Bronchial epithelial cell (primary cell): Measurements from ENCODE around the gene SH2D1B. TPM values are rescaled to one million over a fixed set of nuclear protein-coding genes. Genes with fewer than 3 reads are reported as not detected.

Source experiments
- DNase-seq: peaks from one replicate; pipeline ENCODE4 v3.0.0-alpha.2; 2010; ENCODE audit warnings: low read depth
- FAIRE-seq: peaks from 2 replicates; lab custom pipeline; 2011; peaks lifted over from hg19 to GRCh38; lab: Jason Lieb, UNC
- H3K27me3 ChIP-seq: 2 replicates; pipeline ENCODE4 v1.5.1; 2011; ENCODE audit warnings: low read length; ENCODE audit not compliant: control insufficient read depth, insufficient read depth
- H3K36me3 ChIP-seq: 2 replicates; pipeline ENCODE4 v1.5.1; 2011; ENCODE audit warnings: low read length; ENCODE audit not compliant: control insufficient read depth, insufficient read depth
- H3K4me3 ChIP-seq: 2 replicates; pipeline ENCODE4 v1.5.1; 2011; ENCODE audit warnings: mild to moderate bottlenecking, low read depth, low read length, control low read depth
- total RNA-seq: library from RNA; depleted of rRNA; stranded (reverse); fragments of >200 nt; gene quantifications from 2 replicates; pipeline ENCODE4 v1.2.1, GENCODE V29; 2014
- TF ChIP-seq, protein P1 (sequence below): IDR thresholded peaks from 2 replicates; pipeline ENCODE4 v1.5.1; 2011; ENCODE audit warnings: mild to moderate bottlenecking, moderate library complexity, low read length, control low read depth, inconsistent platforms; ENCODE audit not compliant: insufficient read depth, severe bottlenecking

The SH2D1B gene
- total RNA-seq, 1 donor from 2014 or later: not detected

DNA sequence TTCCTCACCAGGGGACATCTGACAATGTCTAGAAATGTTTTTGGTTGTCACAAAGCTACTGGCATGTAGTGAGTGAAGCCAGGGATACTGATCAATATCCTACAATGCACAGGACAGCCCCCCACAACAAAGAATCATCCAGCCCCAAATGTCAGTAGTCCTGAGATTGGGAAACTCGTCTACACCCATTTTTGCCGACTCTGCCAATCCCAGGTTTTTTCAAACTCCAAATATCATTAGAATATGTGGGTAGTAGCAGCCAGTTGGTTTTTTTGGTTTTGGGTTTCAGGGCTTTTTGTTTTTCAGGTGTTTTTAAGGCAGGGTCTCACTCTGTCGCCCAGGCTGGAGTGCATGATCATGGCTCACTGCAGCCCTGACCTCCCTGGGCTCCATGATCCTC lies 41.2 kb downstream of the SH2D1B start:
- no peak for FAIRE-seq
- no peak for DNase-seq
- no peaks in the 10 kb centered on the region for H3K27me3 ChIP-seq
- no peaks in the 10 kb centered on the region for H3K36me3 ChIP-seq
- no peak overlapping the region for H3K4me3 ChIP-seq
- TF ChIP-seq, protein P1, sequence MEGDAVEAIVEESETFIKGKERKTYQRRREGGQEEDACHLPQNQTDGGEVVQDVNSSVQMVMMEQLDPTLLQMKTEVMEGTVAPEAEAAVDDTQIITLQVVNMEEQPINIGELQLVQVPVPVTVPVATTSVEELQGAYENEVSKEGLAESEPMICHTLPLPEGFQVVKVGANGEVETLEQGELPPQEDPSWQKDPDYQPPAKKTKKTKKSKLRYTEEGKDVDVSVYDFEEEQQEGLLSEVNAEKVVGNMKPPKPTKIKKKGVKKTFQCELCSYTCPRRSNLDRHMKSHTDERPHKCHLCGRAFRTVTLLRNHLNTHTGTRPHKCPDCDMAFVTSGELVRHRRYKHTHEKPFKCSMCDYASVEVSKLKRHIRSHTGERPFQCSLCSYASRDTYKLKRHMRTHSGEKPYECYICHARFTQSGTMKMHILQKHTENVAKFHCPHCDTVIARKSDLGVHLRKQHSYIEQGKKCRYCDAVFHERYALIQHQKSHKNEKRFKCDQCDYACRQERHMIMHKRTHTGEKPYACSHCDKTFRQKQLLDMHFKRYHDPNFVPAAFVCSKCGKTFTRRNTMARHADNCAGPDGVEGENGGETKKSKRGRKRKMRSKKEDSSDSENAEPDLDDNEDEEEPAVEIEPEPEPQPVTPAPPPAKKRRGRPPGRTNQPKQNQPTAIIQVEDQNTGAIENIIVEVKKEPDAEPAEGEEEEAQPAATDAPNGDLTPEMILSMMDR: no peak

DNA sequence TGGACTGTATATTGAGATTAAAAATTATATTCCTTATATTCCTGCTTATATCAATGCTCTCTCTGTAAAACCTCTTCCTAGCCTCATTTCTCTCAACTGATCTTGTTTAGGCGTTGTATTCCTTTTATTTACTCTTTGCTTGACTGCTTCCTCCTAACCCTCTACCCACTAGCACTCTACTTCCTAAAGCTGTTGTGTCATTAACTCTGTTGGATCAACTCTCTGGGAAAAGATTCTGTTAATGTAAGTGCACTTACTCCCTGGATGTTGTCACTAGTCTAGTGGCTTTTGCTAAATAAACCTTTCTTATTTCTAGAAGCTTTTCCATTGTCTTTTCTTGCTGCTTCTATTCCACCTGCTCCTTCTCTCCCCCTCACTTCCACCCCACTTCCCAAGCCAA lies 41.8 kb downstream of the SH2D1B start:
- DNase-seq (no peak), FAIRE-seq (no peak)
- Histone ChIP-seq H3K27me3 (no peaks in the 10 kb centered on the region), H3K36me3 (no peaks in the 10 kb centered on the region), H3K4me3 (no peak overlapping the region)
- TF ChIP-seq, protein P1: no peak

DNA sequence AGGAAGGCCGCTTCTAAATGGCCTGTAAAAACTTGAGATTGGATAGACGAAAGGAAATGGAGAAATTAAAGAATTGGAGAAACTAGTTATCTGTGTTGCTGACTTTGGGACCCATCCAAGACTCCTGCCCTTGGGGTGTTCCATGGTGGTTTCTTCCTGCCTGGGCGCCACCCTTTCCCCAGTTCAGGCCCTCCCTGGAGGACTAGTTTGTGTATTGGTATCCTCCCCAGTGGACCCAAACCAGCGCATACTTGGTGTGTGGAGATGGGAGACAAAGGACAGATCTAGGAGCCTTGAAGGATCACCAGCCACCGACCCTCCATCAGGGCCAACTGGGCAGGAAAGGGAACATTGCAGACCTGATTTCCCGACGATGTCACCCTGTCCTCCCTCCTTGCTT lies 42.4 kb downstream of the SH2D1B start:
- FAIRE-seq: no peak
- Histone ChIP-seq H3K36me3 (no peaks in the 10 kb centered on the region), H3K4me3 (no peak overlapping the region), H3K27me3 (no peaks in the 10 kb centered on the region)
- TF ChIP-seq, protein P1: no peak
- no peak for DNase-seq

DNA sequence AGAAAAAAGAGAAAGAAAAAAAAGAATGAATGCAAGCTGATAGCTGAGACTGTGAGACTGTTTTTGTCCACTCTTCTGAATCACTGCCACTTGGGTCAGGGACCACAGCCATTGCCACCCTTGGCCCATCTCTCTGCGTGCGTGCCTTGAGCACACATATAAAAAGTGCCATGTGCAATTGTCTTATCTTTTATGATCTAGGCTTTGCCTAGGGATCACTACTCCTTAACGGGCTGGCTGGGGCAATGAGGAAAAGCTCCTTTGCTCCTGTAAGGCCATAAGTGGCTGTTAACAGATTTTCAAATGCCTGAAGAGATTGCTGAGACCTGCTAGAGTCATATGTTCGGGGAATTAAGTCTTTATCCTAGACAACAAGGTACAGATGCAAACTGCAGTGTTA lies 43.5 kb downstream of the SH2D1B start:
- Histone ChIP-seq H3K4me3 (no peak overlapping the region), H3K36me3 (no peaks in the 10 kb centered on the region), H3K27me3 (no peaks in the 10 kb centered on the region)
- TF ChIP-seq, protein P1: no peak
- FAIRE-seq (no peak), DNase-seq (no peak)

DNA sequence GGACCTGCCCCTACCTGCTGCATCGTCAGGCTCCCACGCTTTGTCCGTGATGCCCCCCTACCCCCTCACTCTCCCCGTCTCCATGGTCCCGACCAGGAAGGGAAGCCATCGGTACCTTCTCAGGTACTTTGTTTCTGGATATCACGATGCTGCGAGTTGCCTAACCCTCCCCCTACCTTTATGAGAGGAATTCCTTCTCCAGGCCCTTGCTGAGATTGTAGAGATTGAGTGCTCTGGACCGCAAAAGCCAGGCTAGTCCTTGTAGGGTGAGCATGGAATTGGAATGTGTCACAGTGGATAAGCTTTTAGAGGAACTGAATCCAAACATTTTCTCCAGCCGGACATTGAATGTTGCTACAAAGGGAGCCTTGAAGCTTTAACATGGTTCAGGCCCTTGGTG lies 44.2 kb downstream of the SH2D1B start:
- FAIRE-seq (no peak), DNase-seq (no peak)
- no peaks in the 10 kb centered on the region for H3K36me3 ChIP-seq
- TF ChIP-seq, protein P1: no peak
- no peak overlapping the region for H3K4me3 ChIP-seq
- H3K27me3 ChIP-seq: no peaks in the 10 kb centered on the region

DNA sequence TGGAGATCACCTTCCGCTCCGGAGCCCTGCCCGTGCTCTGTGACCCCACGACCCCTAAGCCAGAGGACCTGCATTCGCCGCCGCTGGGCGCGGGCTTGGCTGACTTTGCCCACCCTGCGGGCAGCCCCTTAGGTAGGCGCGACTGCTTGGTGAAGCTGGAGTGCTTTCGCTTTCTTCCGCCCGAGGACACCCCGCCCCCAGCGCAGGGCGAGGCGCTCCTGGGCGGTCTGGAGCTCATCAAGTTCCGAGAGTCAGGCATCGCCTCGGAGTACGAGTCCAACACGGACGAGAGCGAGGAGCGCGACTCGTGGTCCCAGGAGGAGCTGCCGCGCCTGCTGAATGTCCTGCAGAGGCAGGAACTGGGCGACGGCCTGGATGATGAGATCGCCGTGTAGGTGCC lies 44.9 kb downstream of the SH2D1B start:
- DNase-seq (no peak), FAIRE-seq (no peak)
- no peaks in the 10 kb centered on the region for H3K27me3 ChIP-seq
- no peaks in the 10 kb centered on the region for H3K36me3 ChIP-seq
- TF ChIP-seq, protein P1: no peak
- H3K4me3 ChIP-seq: no peak overlapping the region
